ENCODE measurements around the gene NAP1L4.

NAP1L4 gene

DNA sequence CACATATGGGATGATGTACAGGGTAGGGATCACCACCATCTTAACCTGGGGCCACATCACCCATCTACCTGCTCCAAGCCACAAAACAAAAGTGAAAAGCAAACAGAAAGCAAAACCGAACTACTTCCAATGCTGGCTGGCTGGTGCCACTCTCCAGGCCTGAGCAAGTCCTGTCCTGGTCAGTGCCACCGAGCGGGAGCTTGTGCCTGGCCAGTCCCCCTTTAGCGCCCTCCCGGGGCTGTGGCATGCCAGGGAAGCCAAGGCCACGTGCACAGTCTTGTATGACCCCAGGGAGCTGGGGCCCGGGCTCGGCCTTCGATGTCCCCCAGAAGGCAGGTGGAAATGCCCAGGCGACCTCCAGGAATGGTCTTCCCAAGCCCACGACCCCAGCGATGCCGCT is 17.9 kb upstream of the NAP1L4 start:
- no peak for DNase-seq

DNA sequence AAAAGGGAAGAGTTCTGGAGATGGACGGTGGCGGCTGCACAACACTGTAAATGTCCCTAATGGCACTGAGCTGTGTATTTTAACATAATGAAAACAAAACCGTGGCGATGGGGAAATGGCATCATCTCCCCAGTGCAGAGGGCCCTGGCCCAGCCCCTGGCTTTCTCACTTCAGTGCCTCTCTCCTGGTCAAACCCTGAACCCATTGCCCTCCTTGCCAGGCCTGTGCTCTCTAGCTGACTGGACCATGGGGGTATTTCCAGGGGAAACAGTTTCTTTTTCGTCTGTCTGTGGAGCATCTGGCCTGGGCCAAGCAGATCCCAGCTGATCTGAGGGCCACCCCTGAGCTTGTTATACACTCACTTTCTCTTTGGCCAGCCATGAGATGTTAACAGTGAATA is 17.4 kb upstream of the NAP1L4 start:
- no peak for DNase-seq

DNA sequence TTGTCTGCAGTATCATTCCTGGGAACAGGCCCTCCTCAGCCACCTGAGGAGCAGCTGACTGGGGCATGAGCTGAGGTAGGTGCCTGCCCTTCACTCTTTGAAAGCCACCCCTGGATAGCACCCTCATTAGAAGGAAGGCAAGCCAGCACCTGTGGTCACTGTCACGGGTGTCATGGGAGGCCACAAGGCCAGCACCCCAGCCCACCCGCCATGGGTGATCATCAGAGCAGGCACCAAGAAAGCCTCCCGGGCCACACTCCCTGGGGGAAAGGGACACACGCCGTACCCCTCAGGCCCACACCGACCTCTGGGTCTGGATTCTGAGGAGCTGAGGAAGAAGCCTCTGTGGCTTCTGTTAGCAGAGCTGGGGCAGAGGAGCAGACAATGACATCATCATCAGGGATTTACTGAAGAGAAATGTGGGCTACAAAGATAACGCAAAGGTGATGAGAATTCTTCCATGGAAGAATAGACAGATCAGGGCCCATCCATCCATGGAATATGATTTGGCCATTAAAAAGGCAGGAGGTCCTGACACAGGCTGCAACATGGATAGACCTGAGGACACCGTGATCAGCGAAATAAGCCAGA is 16.7 kb upstream of the NAP1L4 start:
- no peak for DNase-seq

DNA sequence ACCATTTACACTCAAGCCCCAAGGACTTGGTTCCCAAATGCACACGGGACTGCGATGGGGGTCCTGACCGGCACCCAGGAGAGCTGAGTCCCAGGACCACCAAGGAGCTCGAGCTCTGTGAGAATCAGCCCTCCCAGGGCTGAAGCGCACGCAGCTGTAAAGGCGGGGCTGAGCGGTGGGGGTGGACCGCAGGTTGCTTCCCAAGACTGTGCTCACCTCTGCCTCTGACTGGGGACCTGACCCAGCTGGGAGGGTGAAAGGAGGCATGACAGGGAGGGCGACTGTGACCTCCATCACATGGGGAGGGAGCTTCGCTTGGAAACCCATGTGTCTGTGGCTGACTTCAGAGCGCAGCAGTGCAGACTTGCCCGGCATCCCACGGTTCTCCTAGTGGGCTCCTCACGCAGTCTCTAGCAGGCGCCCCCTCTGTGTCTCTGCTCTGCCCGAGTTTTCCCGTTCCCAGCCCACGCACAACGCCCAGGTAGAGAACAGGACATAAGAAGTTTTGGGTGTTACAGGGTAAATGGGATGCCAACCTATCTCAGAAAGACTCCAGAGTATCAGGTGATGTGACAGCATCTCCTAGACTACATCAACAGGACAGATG is 15.4 kb upstream of the NAP1L4 start:
- no peak for DNase-seq

DNA sequence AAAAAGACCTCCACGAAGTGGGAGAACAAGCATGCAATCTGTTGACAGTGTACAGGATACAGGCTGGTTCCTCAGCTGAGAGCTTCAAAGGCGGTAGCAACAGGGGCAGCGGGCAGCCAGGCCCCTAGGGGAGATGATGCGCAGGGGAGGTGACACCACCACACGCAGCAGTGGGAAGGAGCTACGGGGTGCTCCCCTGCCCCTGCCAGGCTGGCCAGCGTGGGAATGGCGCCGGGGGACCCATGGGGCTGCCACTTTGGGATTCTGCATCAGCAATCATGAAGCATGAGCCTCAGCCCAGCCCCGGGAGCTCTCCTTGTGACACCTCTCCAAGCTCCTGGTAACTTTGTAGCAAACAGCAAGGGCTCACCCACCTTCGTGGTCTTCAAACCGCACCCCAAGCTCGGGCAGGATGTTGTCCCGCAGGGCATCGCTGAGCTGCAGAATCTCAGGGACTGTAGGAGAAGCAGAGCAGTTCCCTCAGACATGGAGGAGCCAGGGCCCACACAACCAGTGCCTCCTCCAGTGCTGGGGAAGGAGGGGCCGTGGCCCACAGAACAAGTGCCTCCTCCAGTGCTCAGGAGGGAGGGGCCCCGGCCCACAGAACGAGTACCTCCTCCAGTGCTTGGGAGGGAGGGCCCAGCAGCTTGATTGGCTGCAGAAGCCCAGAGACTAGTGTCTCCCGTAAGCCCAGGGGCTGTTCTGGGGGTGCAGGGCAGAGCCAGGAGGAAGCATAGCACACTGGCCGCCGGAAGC is 14.6 kb upstream of the NAP1L4 start:
- DNase-seq = no peak

DNA sequence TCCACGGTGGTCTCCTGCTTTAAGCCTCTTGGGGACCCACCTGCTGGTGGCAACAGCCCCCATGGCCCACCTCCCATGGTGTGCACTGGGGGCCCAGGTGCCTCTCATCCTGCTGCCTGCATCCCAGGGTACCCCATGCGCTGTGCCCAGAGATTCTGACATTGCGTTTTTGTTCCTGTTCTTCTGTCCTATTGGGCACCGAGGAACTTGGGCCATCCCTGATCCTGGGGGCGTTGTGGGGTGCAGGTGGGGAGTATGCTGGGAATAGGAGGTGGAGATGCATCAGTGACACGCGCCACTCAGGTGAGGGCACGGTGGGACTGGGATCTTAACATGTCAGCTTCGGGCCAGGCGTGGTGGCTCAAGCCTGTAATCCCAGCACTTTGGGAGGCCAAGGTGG is 12.4 kb upstream of the NAP1L4 start:
- DNase-seq = no peak

DNA sequence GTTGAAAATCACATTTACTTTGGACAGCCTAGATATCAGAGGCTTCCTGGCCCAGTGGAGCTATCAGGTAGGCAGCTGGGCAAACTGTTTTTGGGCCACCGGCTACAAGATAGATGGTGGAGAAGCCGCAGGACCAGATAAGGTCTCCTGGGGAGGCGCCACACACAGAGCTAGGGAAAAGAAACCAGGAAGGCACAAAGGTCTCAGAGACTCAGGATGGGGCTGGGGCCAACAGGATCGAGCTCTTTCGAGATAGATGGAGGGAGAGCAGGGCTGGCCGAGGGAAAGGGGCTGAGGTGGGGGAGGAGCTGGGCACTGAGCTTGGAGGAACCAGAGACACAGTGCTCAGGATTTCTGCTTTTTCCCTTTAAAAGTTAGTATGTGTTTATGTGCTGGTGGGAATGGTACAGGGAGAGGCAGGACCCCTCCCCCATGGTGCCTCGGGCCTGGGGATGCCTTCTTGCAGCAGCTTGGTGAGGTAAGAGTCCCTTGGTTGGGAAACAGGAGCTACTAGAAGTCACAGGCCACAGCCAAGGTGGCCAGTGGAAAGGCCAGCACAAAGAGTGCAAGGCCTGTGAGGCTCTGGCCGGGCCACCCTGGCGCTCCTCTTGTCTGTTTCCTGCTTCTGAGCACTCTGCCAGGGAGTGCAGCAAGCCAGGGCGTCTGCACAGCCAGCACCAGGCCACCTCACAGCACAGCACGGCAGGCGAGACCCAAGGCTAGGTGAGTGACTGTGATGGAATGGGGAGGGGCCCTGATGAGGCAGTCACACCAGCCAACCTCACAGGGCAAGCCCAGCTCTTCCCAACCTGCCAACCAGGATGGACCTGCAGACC is 11.5 kb upstream of the NAP1L4 start:
- peak; percentile 31 for DNase-seq

DNA sequence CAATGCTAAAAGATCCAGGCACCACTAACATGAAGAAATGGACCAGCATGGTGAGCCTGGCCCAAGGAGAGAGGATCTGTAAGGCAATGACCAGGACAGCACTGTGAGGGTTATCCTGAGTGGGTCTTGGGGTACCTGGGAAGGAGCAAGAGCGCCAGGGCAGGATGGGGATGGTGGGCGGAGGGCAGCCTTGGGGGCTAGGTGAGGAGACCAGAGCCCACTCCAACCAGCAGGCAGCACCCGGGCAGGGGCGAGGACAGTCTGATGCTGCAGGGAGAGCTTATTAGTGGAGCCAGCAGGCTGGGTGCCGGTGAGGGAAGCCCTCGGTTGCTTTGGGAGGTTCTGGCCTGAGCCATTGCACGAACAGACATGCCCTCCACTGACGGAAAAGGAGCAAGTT is 10.7 kb upstream of the NAP1L4 start:
- no peak for DNase-seq

DNA sequence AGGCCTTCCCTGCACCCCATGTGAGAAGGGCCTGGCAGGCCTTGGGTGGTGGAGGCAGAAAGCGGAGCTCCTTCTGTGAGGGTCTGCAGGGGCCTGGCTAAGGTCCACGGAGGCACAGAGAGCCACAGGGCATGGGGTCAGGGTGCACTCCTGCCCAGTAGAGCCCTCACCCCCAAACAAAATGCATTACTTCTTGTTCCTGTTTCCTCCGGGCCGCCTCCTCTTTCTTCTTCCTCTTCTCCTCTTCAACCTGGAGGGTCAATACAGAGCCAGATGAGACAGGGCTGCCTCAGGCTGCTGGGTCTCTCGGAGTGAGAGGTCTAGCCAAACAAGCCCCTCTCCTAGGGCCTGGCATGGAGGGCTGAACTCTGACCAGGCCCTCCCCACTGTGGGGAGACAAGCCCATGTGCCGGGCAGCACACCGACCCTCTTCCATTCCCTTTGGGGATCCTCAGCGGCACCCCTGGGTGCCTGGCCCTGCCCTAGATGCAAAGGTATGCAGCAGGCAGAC is 10.3 kb upstream of the NAP1L4 start:
- DNase-seq = no peak

DNA sequence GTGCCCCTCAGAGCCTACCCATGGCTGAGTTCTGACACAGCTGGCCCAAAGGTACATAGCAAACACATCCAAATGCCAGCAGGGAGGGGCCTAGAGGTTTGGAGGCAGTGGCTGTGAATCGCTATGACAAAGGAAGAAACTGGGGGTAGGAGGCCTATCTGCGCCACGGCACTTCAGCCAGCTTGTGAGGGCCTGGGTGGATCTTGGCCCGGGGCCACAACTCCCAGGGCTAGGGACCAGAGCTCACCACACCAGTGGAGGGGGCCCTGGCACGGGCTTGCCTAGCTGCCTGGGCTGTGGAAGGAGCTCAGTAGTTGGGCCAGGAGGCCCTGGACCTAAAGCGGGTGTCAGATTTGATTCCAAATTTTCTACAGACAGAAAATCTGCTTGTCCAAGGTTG is 9.4 kb upstream of the NAP1L4 start:
- peak; percentile 86 for DNase-seq

DNA sequence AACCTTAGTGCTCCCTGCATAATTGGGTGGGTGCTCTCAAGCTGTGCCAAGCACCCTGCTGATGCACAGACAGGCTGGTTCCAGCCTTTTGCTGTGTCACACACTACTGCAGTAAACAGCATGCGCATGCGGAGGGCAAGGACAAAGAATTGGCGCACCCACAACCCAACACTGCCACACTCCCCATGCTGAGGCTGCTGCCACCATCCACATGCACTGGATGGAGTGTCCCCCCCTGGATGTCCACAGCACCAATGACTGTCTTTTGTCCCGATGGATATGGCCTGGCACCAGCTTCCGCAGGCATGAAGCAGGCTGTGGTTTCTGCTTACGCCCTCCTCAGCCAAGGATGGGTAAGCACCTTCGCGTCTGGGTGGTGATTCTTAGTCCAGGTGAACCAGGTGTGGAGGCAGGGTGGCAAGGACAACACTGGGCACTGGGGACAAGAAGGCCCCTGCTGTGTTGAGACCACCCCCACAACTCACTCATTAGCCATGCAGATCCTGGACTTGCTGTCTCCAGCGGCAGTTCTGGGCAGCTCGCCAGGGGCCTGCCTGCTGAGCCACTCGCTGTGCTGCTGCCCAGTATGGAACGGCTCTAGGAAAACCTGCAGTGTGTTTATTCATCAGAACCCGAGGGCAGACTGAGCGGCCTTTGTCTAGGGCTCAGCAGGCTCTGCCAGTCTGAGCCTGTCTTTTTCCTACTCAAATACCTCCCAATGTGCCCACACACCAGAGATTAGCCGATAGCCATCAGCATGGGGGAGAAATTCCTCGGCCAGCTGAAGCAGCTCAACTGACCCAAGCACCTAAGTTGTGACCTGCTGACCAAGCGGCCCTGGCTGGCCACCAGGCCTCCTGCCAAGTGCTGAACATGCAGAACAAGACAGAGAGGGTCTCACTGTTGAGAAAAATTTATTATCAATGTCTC is 8.2 kb upstream of the NAP1L4 start:
- DNase-seq = peak; percentile 20

DNA sequence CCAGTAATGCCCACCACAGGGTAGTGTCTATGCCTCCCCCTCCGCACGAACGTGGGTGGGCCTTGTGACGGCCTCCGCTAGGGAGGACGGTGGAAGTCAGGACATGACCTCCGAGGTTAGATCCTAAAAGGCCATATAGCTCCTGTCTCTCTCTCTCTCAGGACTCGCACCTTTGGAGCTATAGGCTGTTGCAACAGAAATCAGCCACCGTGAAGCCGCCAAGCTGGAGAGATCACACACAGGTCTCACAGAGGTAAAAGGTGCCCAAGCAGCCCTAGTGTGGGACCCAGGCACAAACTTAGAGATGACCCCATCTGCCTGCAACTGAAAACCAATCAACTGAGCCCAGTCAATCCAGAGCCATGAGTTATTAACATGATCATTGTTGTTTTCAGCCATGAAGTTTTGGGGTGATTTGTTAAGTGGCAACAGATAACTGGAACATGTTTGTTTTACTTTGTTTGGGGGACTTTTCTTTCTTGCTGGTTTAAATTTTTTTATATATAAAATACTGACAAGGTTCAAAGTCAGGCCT is 7.4 kb upstream of the NAP1L4 start:
- DNase-seq = no peak

DNA sequence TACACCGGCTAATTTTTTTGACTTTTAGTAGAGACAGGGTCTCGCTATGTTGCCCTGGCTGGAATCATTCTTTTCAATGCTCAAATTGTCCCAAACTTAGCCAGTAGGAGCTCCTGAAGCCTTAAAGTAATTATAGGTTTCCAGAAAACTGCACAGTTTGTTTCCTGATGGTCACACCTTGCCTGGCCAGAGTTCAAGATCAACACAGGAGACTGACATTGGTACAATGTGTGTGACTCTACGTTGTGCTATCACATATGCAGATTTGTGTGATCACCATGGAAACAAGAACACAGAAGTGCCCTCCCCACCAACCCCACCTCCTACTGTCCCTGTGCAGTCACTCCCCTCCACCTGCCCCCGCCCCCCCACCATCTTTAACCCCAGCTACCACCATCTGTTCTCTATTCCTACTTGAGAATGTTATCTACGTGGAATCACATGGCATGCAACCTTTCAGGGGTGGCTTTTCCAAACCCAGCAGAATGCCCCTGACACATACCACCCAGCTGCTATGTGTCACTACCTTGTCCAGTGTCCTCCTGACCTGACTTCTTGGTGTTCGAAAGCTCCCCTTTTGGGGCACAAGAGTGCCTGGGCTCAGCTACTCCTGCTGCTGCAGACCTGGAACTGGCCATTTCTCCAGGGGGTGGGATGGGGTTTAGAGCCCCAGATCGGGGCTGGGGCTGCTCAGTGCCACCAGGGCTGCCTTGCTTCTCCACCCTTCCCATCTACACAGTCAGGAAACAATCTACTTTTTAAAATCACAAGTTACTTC is 6.1 kb upstream of the NAP1L4 start:
- DNase-seq = peak; percentile 35

DNA sequence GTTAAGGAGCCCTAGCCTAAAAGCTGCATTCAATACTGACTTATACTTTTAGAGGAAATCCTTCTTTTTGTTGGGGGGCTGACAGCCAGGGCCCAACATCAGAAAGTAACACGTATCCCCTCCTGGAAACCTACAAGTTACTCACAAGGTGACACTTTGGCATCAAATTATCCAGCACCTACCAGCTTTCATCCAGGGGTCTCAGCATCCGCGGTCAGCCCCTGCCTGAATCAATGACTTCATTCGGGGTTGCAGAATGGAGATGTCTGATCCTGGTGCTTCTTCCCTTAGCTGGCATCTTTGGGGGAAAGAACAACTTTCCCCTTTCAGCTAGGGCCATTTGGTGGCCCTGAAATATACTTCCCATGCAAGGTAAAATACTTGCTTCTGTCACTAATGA is 5.3 kb upstream of the NAP1L4 start:
- DNase-seq = no peak

DNA sequence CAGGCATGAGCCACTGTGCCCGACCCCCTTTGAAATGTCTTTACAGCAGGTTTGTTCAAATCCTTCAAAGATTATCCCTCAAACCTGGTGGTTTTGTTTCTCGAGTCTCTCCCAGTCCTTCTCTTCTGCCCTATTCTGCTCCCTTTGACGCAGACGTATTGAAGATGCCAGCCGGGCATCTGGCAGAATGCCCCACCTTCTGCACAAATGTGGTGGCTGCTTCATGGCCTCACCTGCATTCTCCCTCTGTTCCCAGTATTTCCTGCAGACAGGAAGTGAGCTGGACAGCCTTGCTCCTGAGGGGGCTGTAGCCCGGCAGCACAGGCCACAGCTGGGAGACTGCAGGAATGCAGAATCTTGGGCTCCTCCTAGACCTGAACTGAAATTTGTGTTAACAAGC is 4.8 kb upstream of the NAP1L4 start:
- DNase-seq = no peak

DNA sequence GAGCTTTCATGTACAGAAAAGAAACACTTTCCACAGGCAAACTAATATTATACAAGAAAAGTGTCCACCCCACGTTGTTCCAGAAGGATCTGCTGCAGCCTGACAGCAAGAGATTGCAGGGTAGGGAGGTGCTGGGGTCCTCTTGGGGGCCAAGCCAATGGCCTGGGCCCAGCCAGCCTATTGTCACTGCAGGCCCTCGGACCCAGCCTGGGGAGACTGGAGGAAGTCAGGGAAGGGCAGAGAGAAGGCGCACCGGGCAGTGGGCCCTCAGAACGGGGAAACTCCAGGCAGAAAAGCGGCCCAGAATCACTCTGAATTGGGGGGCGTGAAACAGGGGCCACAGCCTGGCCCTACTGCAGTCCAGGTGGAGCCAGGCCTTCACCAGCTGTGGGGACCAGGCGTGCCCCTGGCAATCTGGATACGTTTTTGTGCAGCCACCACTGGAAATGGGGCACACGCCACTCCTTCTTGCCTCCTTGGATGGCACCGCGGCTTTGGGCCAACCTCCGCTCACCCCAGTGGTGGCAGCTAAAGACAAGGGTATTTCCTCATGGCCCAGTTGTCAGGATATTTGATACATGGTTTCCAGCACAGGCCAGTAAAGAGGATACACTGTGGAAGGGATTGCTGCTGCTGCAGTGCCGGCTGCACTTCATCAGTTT is 3.9 kb upstream of the NAP1L4 start:
- no peak for DNase-seq

DNA sequence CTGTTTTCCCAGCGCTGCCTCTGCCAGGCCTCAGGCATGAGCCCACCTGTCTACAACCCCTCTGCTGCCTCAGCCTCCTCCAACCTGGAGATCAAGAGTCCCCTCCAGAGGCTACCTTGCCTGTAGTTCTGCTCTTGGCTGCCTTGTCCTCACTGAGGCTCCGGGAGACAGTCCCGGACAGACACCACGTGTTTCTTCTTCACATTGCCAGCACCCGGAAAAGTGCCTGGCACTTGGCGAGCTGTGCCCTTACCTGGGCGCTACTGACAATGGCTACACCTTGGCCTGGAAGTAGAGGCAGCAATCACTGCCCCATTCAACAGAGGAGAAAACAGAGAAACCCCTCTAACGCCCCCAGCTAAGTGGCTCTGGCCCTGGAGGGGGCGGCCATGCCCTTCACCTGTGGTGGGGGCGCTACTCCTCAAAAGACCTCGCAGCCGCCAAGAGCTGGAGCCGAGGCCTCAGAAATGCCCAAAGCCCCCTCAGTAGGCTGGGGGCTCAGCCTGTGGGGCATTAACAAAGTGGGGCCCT is 3.0 kb upstream of the NAP1L4 start:
- DNase-seq = no peak

DNA sequence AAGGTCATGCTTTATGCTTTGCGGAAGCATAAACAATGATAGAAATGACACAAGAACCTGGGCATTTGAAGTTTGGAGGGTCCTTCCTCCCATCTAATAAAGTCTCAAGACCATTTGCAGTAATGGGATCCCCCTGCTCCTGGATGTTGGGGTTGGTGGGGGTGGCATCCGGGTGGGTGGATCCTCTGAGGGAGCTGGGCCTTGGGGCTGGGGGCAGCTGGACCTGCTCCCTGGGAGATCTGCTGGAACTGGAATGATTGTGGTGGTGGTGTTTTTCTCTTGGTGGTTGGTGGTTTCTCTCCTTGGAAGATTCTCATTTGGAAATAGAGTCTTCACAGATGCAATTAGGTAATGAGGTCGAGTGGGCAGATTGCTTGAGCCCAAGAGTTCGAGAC is 2.2 kb upstream of the NAP1L4 start:
- no peak for DNase-seq

DNA sequence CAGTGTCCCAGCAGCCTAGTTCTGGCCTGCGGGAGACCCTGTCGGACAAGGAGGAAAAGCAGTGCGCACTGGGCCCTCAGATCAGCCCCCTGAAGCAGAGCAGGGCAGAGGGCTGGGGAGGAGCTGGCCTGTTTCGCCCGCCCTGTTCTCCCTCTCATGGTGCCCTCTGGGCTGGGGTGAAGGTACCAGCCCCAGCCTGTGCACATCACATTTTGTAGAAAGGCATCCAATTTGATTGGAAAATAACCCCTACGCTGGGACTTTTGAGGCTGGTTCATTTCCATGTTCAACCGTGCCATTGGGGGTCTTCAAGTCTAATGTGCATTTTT is 832 bp upstream of the NAP1L4 start:
- peak; percentile 39 for DNase-seq

DNA sequence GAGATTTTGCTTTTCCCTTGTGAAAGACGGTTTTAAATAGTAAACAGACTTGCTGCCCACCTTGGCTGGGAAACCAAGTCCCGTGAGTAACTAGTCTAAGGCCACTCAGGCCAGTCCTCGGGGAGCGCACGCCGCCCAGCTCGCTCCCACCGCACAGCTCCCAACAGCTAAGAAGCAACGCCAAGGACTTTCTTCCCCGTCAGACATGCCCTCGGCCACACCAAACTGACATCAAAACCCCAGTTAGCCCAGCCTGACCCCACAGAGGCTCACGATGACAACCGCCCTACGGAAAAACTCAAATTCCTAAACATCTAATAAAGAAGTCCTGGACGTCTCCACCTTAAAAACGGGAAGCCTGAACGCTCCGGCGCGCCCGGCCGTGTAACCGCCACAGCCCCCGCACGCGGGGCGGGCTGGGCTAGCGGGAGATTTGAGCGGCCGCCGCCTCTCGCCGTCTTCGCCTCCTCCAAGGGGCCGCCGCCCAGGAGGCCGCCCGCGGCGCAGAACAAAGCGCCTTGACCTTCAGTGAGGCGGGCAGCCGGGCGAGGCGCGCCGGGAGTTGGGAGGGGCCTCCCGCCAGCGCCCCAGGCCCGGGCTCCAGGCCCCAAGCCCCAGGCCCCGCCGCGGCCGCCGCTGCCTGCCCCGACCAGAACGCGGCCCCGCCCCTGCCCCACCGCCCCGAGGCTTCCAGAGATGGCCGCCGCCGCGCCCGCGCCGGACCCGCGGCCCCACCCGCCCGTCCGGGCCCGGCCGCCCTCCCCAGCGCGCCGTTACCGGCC is 486 bp downstream of the NAP1L4 start:
- DNase-seq = peak; percentile 48

All from hematopoietic multipotent progenitor cell treated with erythropoietin and hydrocortisone succinate and interleukin-3 and kit ligand, for 8 days (in vitro differentiated cells).